HepG2 (cell line): ENCODE measurements around the gene DDC. TPM values are rescaled to one million over a fixed set of nuclear protein-coding genes. Genes with fewer than 3 reads are reported as not detected.

Experiments
- CCDC6 ChIP-seq: sonication (generic); formaldehyde crosslinking; IDR thresholded peaks from 2 replicates; pipeline ENCODE4 v1.8.1; 2022; ENCODE audit warnings: mild to moderate bottlenecking, missing genetic modification reagents, moderate library complexity
- DNMT3B ChIP-seq: conservative IDR thresholded peaks from 2 replicates; pipeline ENCODE4 v1.6.1; 2016; ENCODE audit warnings: missing biosample characterization, control low read depth
- HMGA1 ChIP-seq: sonication (generic); formaldehyde crosslinking; conservative IDR thresholded peaks from 2 replicates; pipeline ENCODE4 v1.4.0; 2020; ENCODE audit warnings: missing genetic modification reagents
- JUNB ChIP-seq: sonication (generic); formaldehyde crosslinking; IDR thresholded peaks from 2 replicates; pipeline ENCODE4 v1.8.0; 2022; ENCODE audit warnings: missing genetic modification reagents, mild to moderate bottlenecking, borderline replicate concordance
- LCORL ChIP-seq, 2 experiments: fragments of 450-650 bp in 1 of 2; sonication (generic) in 1 of 2; formaldehyde crosslinking in 1 of 2; IDR thresholded peaks; 2 replicates each; pipeline versions ENCODE4 v1.5.0 to v1.6.1; 2017 to 2020; ENCODE audit warnings: antibody characterized with exemption in 1 of 2, missing genetic modification reagents in 1 of 2
- MEF2D ChIP-seq: sonication (generic); formaldehyde crosslinking; IDR thresholded peaks from 2 replicates; pipeline ENCODE4 v1.5.1; 2020; ENCODE audit warnings: mild to moderate bottlenecking, missing genetic modification reagents
- SATB2 ChIP-seq: sonication (generic); formaldehyde crosslinking; IDR thresholded peaks from 2 replicates; pipeline ENCODE4 v1.5.0; 2020; ENCODE audit warnings: missing genetic modification reagents
- SRY ChIP-seq: sonication (generic); formaldehyde crosslinking; IDR thresholded peaks from 2 replicates; pipeline ENCODE4 v1.8.0; 2022; ENCODE audit warnings: mild to moderate bottlenecking, missing genetic modification reagents
- SYNCRIP ChIP-seq: fragments of 200-400 bp; formaldehyde crosslinking; IDR thresholded peaks from 2 replicates; pipeline ENCODE4 v1.6.1; 2018; ENCODE audit warnings: mild to moderate bottlenecking, low read depth, low read length; ENCODE audit not compliant: insufficient read depth
- ZEB1 ChIP-seq: IDR thresholded peaks from 2 replicates; pipeline ENCODE4 v1.6.1; 2012; ENCODE audit warnings: mild to moderate bottlenecking, low read depth, inconsistent platforms; ENCODE audit not compliant: insufficient replicate concordance
- ZNF124 ChIP-seq: sonication (generic); formaldehyde crosslinking; IDR thresholded peaks from 2 replicates; pipeline ENCODE4 v1.4.0; 2020; ENCODE audit warnings: missing genetic modification reagents
- ZNF274 ChIP-seq: sonication (generic); formaldehyde crosslinking; IDR thresholded peaks from 2 replicates; pipeline ENCODE4 v1.5.1; 2020; ENCODE audit warnings: mild to moderate bottlenecking, missing genetic modification reagents
- ZNF33A ChIP-seq: sonication (generic); formaldehyde crosslinking; IDR thresholded peaks from 2 replicates; pipeline ENCODE4 v1.5.1; 2020; ENCODE audit warnings: missing genetic modification reagents, mild to moderate bottlenecking, moderate library complexity, borderline replicate concordance
- ZNF350 ChIP-seq: sonication (generic); formaldehyde crosslinking; IDR thresholded peaks from 2 replicates; pipeline ENCODE4 v1.4.0; 2020; ENCODE audit warnings: mild to moderate bottlenecking, low read depth, missing genetic modification reagents, borderline replicate concordance
- ZNF839 ChIP-seq: sonication (generic); formaldehyde crosslinking; IDR thresholded peaks from 2 replicates; pipeline ENCODE4 v1.4.0; 2020; ENCODE audit warnings: missing genetic modification reagents, mild to moderate bottlenecking, borderline replicate concordance
- polyA plus RNA-seq, 8 experiments: library from polyadenylated mRNA; depleted of rRNA in 3 of 8; stranded (reverse) in 7 of 8; unstranded in 1 of 8; fragments of >200 nt; fragmentation: Illumina TruSeq in 4 of 8; extraction: Trizol in 4 of 8; gene quantifications; 2 replicates each; pipeline versions ENCODE4 v1.2.1 to v1.2.3, GENCODE V29; 2011 to 2016; ENCODE audit warnings: low read depth in 4 of 8, missing spikeins in 1 of 8, mixed read lengths in 1 of 8; ENCODE audit not compliant: insufficient read depth in 1 of 8
- total RNA-seq, 5 experiments: library from RNA; depleted of rRNA; stranded (reverse); fragments of >200 nt; fragmentation: Illumina TruSeq; extraction: Trizol; gene quantifications; 2 replicates each; pipeline ENCODE4 v1.2.3, GENCODE V29; 2016; ENCODE audit warnings: low read depth in 1 of 5
- TF ChIP-seq, protein P1 (sequence below): sonication (generic); formaldehyde crosslinking; IDR thresholded peaks from 2 replicates; pipeline ENCODE4 v1.5.1; 2020; ENCODE audit warnings: missing genetic modification reagents, mild to moderate bottlenecking, borderline replicate concordance
- TF ChIP-seq, protein P2 (sequence below): sonication (generic); formaldehyde crosslinking; IDR thresholded peaks from 2 replicates; pipeline ENCODE4 v1.5.0; 2020; ENCODE audit warnings: missing genetic modification reagents, mild to moderate bottlenecking, borderline replicate concordance
- TF ChIP-seq, protein P3 (sequence below): sonication (generic); formaldehyde crosslinking; IDR thresholded peaks from 2 replicates; pipeline ENCODE4 v1.5.1; 2020; ENCODE audit warnings: missing genetic modification reagents, mild to moderate bottlenecking, borderline replicate concordance
- TF ChIP-seq, protein P4 (sequence below): sonication (generic); formaldehyde crosslinking; IDR thresholded peaks from 2 replicates; pipeline ENCODE4 v1.4.0; 2020; ENCODE audit warnings: missing genetic modification reagents
- TF ChIP-seq, protein P5 (sequence below): sonication (generic); formaldehyde crosslinking; IDR thresholded peaks from 2 replicates; pipeline ENCODE4 v1.4.0; 2020; ENCODE audit warnings: missing genetic modification reagents
- TF ChIP-seq, protein P6 (sequence below): IDR thresholded peaks from 2 replicates; pipeline ENCODE4 v1.6.1; 2016

DDC gene
- total and polyA plus RNA-seq, 2 of the 13 experiments (the other 11 are each of a cell fraction or from before 2014, with no cell fraction given), result 11.7 to 93.3 TPM

DNA sequence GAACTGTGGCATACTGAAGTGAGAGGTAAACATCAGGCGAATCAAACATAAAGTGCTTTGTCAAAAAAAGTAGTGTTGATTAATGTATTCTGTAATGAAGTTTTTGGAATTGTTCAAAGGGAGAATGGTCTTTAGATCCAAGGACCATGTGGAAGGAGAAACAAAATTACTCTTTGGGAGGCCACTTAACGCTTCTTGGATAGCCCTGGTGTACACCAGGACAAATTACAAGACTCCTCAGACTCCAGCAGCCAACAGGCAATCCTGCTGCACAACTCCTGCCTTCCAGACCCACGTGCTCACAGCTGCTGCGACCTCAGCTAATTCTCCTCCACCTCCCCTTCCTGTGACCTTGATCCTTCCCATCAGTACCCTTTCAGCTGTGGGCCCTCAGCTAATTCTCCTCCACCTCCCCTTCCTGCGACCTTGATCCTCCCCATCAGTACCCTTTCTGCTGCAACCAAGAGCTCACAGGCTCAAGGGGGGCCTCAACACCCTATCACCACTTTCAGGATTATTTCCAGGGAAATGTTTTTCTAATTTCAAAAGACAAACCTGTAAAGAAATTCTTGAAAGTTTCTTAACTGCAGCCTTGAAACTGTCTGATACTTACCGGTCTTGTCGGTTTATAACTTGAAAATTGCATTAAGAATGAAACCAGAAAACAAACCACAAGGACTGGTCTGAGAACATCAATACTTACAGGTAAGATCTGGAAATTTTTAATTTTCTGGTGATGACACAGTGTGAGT lies 29.7 kb upstream of the DDC start (continued):
- TF ChIP-seq, protein P1, sequence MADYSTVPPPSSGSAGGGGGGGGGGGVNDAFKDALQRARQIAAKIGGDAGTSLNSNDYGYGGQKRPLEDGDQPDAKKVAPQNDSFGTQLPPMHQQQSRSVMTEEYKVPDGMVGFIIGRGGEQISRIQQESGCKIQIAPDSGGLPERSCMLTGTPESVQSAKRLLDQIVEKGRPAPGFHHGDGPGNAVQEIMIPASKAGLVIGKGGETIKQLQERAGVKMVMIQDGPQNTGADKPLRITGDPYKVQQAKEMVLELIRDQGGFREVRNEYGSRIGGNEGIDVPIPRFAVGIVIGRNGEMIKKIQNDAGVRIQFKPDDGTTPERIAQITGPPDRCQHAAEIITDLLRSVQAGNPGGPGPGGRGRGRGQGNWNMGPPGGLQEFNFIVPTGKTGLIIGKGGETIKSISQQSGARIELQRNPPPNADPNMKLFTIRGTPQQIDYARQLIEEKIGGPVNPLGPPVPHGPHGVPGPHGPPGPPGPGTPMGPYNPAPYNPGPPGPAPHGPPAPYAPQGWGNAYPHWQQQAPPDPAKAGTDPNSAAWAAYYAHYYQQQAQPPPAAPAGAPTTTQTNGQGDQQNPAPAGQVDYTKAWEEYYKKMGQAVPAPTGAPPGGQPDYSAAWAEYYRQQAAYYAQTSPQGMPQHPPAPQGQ, result no peak
- TF ChIP-seq, protein P2, sequence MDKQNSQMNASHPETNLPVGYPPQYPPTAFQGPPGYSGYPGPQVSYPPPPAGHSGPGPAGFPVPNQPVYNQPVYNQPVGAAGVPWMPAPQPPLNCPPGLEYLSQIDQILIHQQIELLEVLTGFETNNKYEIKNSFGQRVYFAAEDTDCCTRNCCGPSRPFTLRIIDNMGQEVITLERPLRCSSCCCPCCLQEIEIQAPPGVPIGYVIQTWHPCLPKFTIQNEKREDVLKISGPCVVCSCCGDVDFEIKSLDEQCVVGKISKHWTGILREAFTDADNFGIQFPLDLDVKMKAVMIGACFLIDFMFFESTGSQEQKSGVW, result no peak
- TF ChIP-seq ZNF33A (CRISPR knock-in tag) (no peak), JUNB (CRISPR knock-in tag) (no peak), HMGA1 (CRISPR knock-in tag) (no peak), MEF2D (CRISPR knock-in tag) (peak; percentile 2; the same call in 1 of the 2 replicates), SYNCRIP (no peak), ZNF124 (CRISPR knock-in tag) (no peak), SATB2 (no peak), CCDC6 (no peak), DNMT3B (no peak), SRY (no peak), ZEB1 (no peak), ZNF350 (CRISPR knock-in tag) (no peak), ZNF274 (CRISPR knock-in tag) (no peak), LCORL (IDR thresholded peaks at IDR 0.05) (no peak), LCORL (CRISPR knock-in tag; IDR thresholded peaks at IDR 0.05) (no peak), ZNF839 (CRISPR knock-in tag) (no peak)
- TF ChIP-seq, protein P3, sequence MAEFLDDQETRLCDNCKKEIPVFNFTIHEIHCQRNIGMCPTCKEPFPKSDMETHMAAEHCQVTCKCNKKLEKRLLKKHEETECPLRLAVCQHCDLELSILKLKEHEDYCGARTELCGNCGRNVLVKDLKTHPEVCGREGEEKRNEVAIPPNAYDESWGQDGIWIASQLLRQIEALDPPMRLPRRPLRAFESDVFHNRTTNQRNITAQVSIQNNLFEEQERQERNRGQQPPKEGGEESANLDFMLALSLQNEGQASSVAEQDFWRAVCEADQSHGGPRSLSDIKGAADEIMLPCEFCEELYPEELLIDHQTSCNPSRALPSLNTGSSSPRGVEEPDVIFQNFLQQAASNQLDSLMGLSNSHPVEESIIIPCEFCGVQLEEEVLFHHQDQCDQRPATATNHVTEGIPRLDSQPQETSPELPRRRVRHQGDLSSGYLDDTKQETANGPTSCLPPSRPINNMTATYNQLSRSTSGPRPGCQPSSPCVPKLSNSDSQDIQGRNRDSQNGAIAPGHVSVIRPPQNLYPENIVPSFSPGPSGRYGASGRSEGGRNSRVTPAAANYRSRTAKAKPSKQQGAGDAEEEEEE, result no peak
- TF ChIP-seq, protein P4, sequence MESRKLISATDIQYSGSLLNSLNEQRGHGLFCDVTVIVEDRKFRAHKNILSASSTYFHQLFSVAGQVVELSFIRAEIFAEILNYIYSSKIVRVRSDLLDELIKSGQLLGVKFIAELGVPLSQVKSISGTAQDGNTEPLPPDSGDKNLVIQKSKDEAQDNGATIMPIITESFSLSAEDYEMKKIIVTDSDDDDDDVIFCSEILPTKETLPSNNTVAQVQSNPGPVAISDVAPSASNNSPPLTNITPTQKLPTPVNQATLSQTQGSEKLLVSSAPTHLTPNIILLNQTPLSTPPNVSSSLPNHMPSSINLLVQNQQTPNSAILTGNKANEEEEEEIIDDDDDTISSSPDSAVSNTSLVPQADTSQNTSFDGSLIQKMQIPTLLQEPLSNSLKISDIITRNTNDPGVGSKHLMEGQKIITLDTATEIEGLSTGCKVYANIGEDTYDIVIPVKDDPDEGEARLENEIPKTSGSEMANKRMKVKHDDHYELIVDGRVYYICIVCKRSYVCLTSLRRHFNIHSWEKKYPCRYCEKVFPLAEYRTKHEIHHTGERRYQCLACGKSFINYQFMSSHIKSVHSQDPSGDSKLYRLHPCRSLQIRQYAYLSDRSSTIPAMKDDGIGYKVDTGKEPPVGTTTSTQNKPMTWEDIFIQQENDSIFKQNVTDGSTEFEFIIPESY (CRISPR knock-in tag), result no peak
- TF ChIP-seq, protein P5, sequence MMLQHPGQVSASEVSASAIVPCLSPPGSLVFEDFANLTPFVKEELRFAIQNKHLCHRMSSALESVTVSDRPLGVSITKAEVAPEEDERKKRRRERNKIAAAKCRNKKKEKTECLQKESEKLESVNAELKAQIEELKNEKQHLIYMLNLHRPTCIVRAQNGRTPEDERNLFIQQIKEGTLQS (CRISPR knock-in tag), result no peak
- TF ChIP-seq, protein P6, sequence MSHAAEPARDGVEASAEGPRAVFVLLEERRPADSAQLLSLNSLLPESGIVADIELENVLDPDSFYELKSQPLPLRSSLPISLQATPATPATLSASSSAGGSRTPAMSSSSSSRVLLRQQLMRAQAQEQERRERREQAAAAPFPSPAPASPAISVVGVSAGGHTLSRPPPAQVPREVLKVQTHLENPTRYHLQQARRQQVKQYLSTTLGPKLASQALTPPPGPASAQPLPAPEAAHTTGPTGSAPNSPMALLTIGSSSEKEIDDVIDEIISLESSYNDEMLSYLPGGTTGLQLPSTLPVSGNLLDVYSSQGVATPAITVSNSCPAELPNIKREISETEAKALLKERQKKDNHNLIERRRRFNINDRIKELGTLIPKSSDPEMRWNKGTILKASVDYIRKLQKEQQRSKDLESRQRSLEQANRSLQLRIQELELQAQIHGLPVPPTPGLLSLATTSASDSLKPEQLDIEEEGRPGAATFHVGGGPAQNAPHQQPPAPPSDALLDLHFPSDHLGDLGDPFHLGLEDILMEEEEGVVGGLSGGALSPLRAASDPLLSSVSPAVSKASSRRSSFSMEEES (CRISPR knock-in tag), result peak; percentile 48; the same call in 1 of the 2 replicates
